Caco-2 (cell line): ENCODE results near the gene ADGRG3. TPM values are rescaled to one million over a fixed set of nuclear protein-coding genes. Genes with fewer than 3 reads are reported as not detected.

Experiments used
- BruUV-seq: library from RNA; stranded (reverse); fragments of 400-500 nt; replicated peaks from 2 replicates; lab custom pipeline; 2021; lab: Mats Ljungman, UMichigan
- CTCF ChIA-PET: fragments of 300-600 bp; sonication (Branson Sonifier 250); formaldehyde crosslinking; loops from one replicate; lab custom pipeline; 2022; ENCODE audit warnings: antibody characterized with exemption; lab: Charles Lee
- POLR2A ChIA-PET: fragments of 300-600 bp; sonication (Branson Sonifier 250); formaldehyde crosslinking; loops from one replicate; lab custom pipeline; 2022; ENCODE audit warnings: antibody characterized with exemption; lab: Charles Lee
- DNase-seq, 2 experiments: peaks; one replicate each; pipeline versions ENCODE4 v3.0.0 to v3.0.0-alpha.2; 2020 to 2022
- H3K27me3 ChIP-seq: replicated peaks from 2 replicates; pipeline ENCODE4 v1.6.0; 2011; ENCODE audit warnings: low read length; ENCODE audit not compliant: control insufficient read depth, insufficient read depth
- H3K36me3 ChIP-seq: 2 replicates; pipeline ENCODE4 v1.5.1; 2011; ENCODE audit warnings: low read length; ENCODE audit not compliant: control insufficient read depth, insufficient read depth
- H3K4me1 ChIP-seq: fragments of 250-450 bp; sonication (Bioruptor Pico); 2 replicates; pipeline ENCODE4 v1.5.1; 2020; ENCODE audit warnings: mild to moderate bottlenecking
- H3K4me3 ChIP-seq: 2 replicates; pipeline ENCODE4 v1.5.1; 2011; ENCODE audit warnings: low read depth, mild to moderate bottlenecking, control low read depth, low read length
- H3K9me3 ChIP-seq: fragments of 250-450 bp; sonication (Bioruptor Pico); 2 replicates; pipeline ENCODE4 v1.5.1; 2020; ENCODE audit warnings: mild to moderate bottlenecking, moderate library complexity
- H3K27ac Mint-ChIP-seq: one replicate; pipeline ENCODE4 v1.8.0; 2022; ENCODE audit warnings: mixed read lengths; ENCODE audit not compliant: unreplicated experiment
- H3K27me3 Mint-ChIP-seq: one replicate; pipeline ENCODE4 v1.8.0; 2022; ENCODE audit warnings: mixed read lengths; ENCODE audit not compliant: insufficient read depth, unreplicated experiment
- H3K36me3 Mint-ChIP-seq: one replicate; pipeline ENCODE4 v1.8.0; 2022; ENCODE audit warnings: mild to moderate bottlenecking, mixed read lengths; ENCODE audit not compliant: insufficient read depth, unreplicated experiment
- H3K4me1 Mint-ChIP-seq: one replicate; pipeline ENCODE4 v1.8.0; 2022; ENCODE audit warnings: low read depth, mixed read lengths; ENCODE audit not compliant: unreplicated experiment
- H3K4me3 Mint-ChIP-seq: one replicate; pipeline ENCODE4 v1.8.0; 2022; ENCODE audit warnings: mild to moderate bottlenecking, moderate library complexity, mixed read lengths; ENCODE audit not compliant: unreplicated experiment
- H3K9me3 Mint-ChIP-seq: one replicate; pipeline ENCODE4 v1.8.0; 2022; ENCODE audit warnings: mixed read lengths; ENCODE audit not compliant: unreplicated experiment
- intact Hi-C: fragments of 100-400 bp; cut with micrococcal nuclease; formaldehyde crosslinking; loops from one replicate; pipeline ENCODE4 v1.10.0; 2022; ENCODE audit not compliant: unreplicated experiment
- total RNA-seq: library from RNA; stranded (reverse); gene quantifications from 2 replicates; pipeline ENCODE4 v1.2.3, GENCODE V29; 2022
- TF ChIP-seq, protein P1 (sequence below), 2 experiments: fragments of 200-600 bp in 1 of 2; IDR thresholded peaks; 1 replicate in 1 of 2; 2 replicates in 1 of 2; pipeline versions ENCODE4 v1.5.1 to v1.8.0; 2011 to 2022; ENCODE audit warnings: antibody characterized with exemption in 1 of 2, control low read depth in 1 of 2, inconsistent platforms in 1 of 2, low read depth in 1 of 2, low read length in 1 of 2, mild to moderate bottlenecking in 1 of 2, moderate library complexity in 1 of 2; ENCODE audit not compliant: insufficient read depth in 1 of 2, severe bottlenecking in 1 of 2, unreplicated experiment in 1 of 2

ADGRG3 gene
- total RNA-seq, 1 experiment from 2014 or later = 0.25 TPM

GRCh38 chr16:57734308-57734924, 66.3 kb downstream of the ADGRG3 start:
- H3K4me3 ChIP-seq = peak overlapping the region; percentile 57
- peaks cover 13% of the 10 kb centered on the region for H3K4me1 Mint-ChIP-seq
- TF ChIP-seq, protein P1, sequence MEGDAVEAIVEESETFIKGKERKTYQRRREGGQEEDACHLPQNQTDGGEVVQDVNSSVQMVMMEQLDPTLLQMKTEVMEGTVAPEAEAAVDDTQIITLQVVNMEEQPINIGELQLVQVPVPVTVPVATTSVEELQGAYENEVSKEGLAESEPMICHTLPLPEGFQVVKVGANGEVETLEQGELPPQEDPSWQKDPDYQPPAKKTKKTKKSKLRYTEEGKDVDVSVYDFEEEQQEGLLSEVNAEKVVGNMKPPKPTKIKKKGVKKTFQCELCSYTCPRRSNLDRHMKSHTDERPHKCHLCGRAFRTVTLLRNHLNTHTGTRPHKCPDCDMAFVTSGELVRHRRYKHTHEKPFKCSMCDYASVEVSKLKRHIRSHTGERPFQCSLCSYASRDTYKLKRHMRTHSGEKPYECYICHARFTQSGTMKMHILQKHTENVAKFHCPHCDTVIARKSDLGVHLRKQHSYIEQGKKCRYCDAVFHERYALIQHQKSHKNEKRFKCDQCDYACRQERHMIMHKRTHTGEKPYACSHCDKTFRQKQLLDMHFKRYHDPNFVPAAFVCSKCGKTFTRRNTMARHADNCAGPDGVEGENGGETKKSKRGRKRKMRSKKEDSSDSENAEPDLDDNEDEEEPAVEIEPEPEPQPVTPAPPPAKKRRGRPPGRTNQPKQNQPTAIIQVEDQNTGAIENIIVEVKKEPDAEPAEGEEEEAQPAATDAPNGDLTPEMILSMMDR (IDR thresholded peaks at IDR 0.05; ENCODE audit: insufficient read depth in 1 of 2, low read depth in 1 of 2, low read length in 1 of 2, severe bottlenecking in 1 of 2, unreplicated experiment in 1 of 2) = no peak
- BruUV-seq = TSS peak; percentile 94
- peak overlapping the region; percentile 86 for H3K4me3 Mint-ChIP-seq
- intact Hi-C loops = loop anchor here (2.0 kb wide), 1 partner anchor 22 kb away; no protein-coding TSS in a partner anchor
- H3K27ac Mint-ChIP-seq = peak overlapping the region; percentile 87
- peak in 1 of 2 experiments; percentile 31 for DNase-seq
- H3K9me3 Mint-ChIP-seq = no peaks in the 10 kb centered on the region
- H3K9me3 ChIP-seq = 0 out of 2 replicates have a peak, but pooled peaks cover 4% of the 10 kb centered on the region
- ChIA-PET CTCF (interaction anchor here (0.7 to 3.1 kb wide), 5 partner anchors 8 to 276 kb away, joined by 3 to 10 read pairs (median 5); no protein-coding TSS in a partner anchor), POLR2A (interaction anchor here (0.6 to 1.4 kb wide), 6 partner anchors 14 to 317 kb away, joined by 4 to 16 read pairs (median 6); no protein-coding TSS in a partner anchor)
- H3K27me3 ChIP-seq = no peaks in the 10 kb centered on the region
- H3K4me1 ChIP-seq = peaks cover 11% of the 10 kb centered on the region
- H3K36me3 Mint-ChIP-seq = peaks cover 26% of the 10 kb centered on the region
- H3K36me3 ChIP-seq = no peaks in the 10 kb centered on the region
- no peaks in the 10 kb centered on the region for H3K27me3 Mint-ChIP-seq

- DNase-seq = peak; percentile 99 to 100
Observed at GRCh38 chr16:57734925-57735754, 67.0 kb downstream of the ADGRG3 start.

More at GRCh38 chr16:57734925-57735754, 67.0 kb downstream of the ADGRG3 start:
- Mint-ChIP-seq H3K4me3 (peak overlapping the region; percentile 86), H3K27ac (peak overlapping the region; percentile 87), H3K9me3 (no peaks in the 10 kb centered on the region), H3K27me3 (no peaks in the 10 kb centered on the region), H3K36me3 (peaks cover 26% of the 10 kb centered on the region), H3K4me1 (peaks cover 13% of the 10 kb centered on the region)
- Histone ChIP-seq H3K4me1 (peaks cover 11% of the 10 kb centered on the region), H3K27me3 (no peaks in the 10 kb centered on the region), H3K4me3 (peak overlapping the region; percentile 82), H3K9me3 (0 out of 2 replicates have a peak, but pooled peaks cover 4% of the 10 kb centered on the region), H3K36me3 (no peaks in the 10 kb centered on the region)
- CTCF ChIA-PET = interaction anchor here (0.5 to 3.1 kb wide), 25 partner anchors 9 to 288 kb away, joined by 3 to 26 read pairs (median 4); partner anchors contain the start of genes CIAPIN1, COQ9 and POLR2C
- no TSS peak for BruUV-seq
- TF ChIP-seq, protein P1 (IDR thresholded peaks at IDR 0.05; ENCODE audit: insufficient read depth in 1 of 2, low read depth in 1 of 2, low read length in 1 of 2, severe bottlenecking in 1 of 2, unreplicated experiment in 1 of 2) = no peak
- POLR2A ChIA-PET = interaction anchor here (0.5 to 3.0 kb wide), 21 partner anchors 13 to 926 kb away, joined by 3 to 18 read pairs (median 4); partner anchors contain the start of genes CFAP20, CIAPIN1, COQ9 and DRC7
- intact Hi-C loops = loop anchor here (1.0 to 5.0 kb wide), 7 partner anchors 22 to 158 kb away; partner anchors contain the start of gene ADGRG3
